Loucy (cell line): Measurements from ENCODE around the gene FSIP1.

Experiments
- H2AFZ ChIP-seq: fragments of 200-600 bp; sonication (generic); 2 replicates; pipeline ENCODE4 v1.6.0; 2016; ENCODE audit warnings: antibody characterized with exemption, mild to moderate bottlenecking, low read length, moderate library complexity
- H3F3A ChIP-seq: fragments of 200-600 bp; 2 replicates; pipeline ENCODE4 v1.6.0; 2016; ENCODE audit warnings: antibody characterized with exemption, low read depth, mild to moderate bottlenecking
- H3K27me3 ChIP-seq: fragments of 200-600 bp; sonication (generic); 2 replicates; pipeline ENCODE4 v1.6.1; 2014; ENCODE audit warnings: low read length, mild to moderate bottlenecking; ENCODE audit not compliant: insufficient read depth, poor library complexity, severe bottlenecking
- H3K36me3 ChIP-seq: fragments of 200-600 bp; sonication (generic); 2 replicates; pipeline ENCODE4 v1.6.1; 2016; ENCODE audit warnings: low read length; ENCODE audit not compliant: insufficient read depth
- H3K4me1 ChIP-seq: fragments of 200-600 bp; sonication (generic); 2 replicates; pipeline ENCODE4 v1.5.1; 2014; ENCODE audit warnings: low read length, mild to moderate bottlenecking; ENCODE audit not compliant: insufficient read depth, poor library complexity, severe bottlenecking
- H3K4me2 ChIP-seq: fragments of 200-600 bp; sonication (generic); 2 replicates; pipeline ENCODE4 v1.6.0; 2014; ENCODE audit warnings: antibody characterized with exemption, low read length, low read depth, mild to moderate bottlenecking; ENCODE audit not compliant: poor library complexity, severe bottlenecking
- H3K4me3 ChIP-seq: fragments of 200-600 bp; sonication (generic); 2 replicates; pipeline ENCODE4 v1.5.1; 2014; ENCODE audit warnings: low read length, mild to moderate bottlenecking, mixed read lengths; ENCODE audit not compliant: poor library complexity, severe bottlenecking
- H3K79me2 ChIP-seq: fragments of 200-600 bp; sonication (generic); 2 replicates; pipeline ENCODE4 v1.6.1; 2014; ENCODE audit warnings: low read length; ENCODE audit not compliant: insufficient read depth
- H3K9ac ChIP-seq: fragments of 200-600 bp; sonication (generic); 2 replicates; pipeline ENCODE4 v1.6.0; 2014; ENCODE audit warnings: mild to moderate bottlenecking, low read depth, low read length, moderate library complexity; ENCODE audit not compliant: poor library complexity, severe bottlenecking
- H3K9me2 ChIP-seq: fragments of 200-600 bp; sonication (generic); replicated peaks from 2 replicates; pipeline ENCODE4 v1.6.1; 2016; ENCODE audit warnings: low read depth, low read length, mixed read lengths
- H3K9me3 ChIP-seq: fragments of 200-600 bp; sonication (generic); 2 replicates; pipeline ENCODE4 v1.6.1; 2014; ENCODE audit warnings: mild to moderate bottlenecking, antibody characterized with exemption, low read length, low read depth; ENCODE audit not compliant: insufficient read depth
- H4K20me1 ChIP-seq: fragments of 200-600 bp; sonication (generic); 2 replicates; pipeline ENCODE4 v1.6.0; 2014; ENCODE audit warnings: antibody characterized with exemption, low read length, mild to moderate bottlenecking; ENCODE audit not compliant: insufficient read depth, poor library complexity, severe bottlenecking
- CTCF ChIP-seq: fragments of 200-600 bp; sonication (generic); conservative IDR thresholded peaks from 2 replicates; pipeline ENCODE4 v1.5.1; 2014; ENCODE audit warnings: mild to moderate bottlenecking, antibody characterized with exemption, low read length
- EZH2phosphoT487 ChIP-seq: fragments of 200-600 bp; IDR thresholded peaks from 2 replicates; pipeline ENCODE4 v1.6.1; 2018; ENCODE audit warnings: antibody characterized with exemption, mild to moderate bottlenecking, moderate library complexity, borderline replicate concordance

Gene FSIP1

DNA sequence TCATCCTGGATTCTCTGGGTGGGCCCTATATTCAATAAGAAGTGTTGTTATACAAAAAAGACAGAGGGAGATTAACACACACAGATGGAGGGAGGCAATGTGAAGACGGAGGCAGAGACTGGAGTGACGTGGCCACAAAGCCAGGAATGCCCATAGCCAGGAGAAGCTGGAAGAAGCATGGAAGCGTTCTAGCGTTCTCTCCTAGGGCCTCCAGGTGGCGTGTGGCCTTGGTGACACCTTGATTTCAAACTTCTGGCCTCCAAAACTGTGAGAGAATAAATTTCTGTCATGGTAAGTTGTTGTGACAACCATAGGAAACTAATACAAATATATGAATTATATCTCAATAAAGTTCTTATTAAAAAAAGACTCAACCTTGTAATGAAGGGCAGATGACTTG is 180.5 kb downstream of the FSIP1 start:
- no peaks in the 10 kb centered on the region for H3K9me3 ChIP-seq
- no peaks in the 10 kb centered on the region for H3F3A ChIP-seq
- H3K4me3 ChIP-seq: no peak overlapping the region
- no peaks in the 10 kb centered on the region for H3K9me2 ChIP-seq
- no peak overlapping the region for H3K4me2 ChIP-seq
- no peak overlapping the region for H3K9ac ChIP-seq
- H3K27me3 ChIP-seq: no peaks in the 10 kb centered on the region
- no peaks in the 10 kb centered on the region for H3K4me1 ChIP-seq
- H2AFZ ChIP-seq: no peak overlapping the region
- H4K20me1 ChIP-seq: no peaks in the 10 kb centered on the region
- TF ChIP-seq CTCF: no peak; the same call in 1 of the 2 replicates
- H3K36me3 ChIP-seq: no peaks in the 10 kb centered on the region
- no peaks in the 10 kb centered on the region for H3K79me2 ChIP-seq

DNA sequence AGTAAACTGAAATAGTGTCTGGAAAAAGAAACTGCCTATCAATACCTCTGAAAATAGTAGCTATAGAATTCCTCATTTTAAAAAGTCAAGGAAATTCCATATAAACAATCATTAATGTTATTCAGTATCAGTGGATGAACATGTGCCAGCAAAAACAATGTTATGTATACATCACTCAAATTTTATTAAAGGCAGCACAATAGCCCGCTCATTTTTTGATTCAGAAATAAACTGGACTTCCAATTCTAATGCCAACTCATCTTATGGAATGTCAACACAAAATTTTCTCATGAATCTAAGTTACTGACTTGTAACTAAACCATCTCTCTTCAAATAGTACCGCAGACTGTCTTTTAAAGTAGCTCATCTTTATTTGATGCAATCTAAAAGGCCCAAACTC is 182.8 kb downstream of the FSIP1 start:
- Histone ChIP-seq H3K36me3 (no peaks in the 10 kb centered on the region), H3K9me2 (no peaks in the 10 kb centered on the region), H3K27me3 (no peaks in the 10 kb centered on the region), H3K4me2 (no peak overlapping the region), H3K4me1 (no peaks in the 10 kb centered on the region), H3F3A (no peaks in the 10 kb centered on the region), H3K79me2 (no peaks in the 10 kb centered on the region), H3K9ac (no peak overlapping the region), H4K20me1 (no peaks in the 10 kb centered on the region), H2AFZ (no peak overlapping the region), H3K9me3 (no peaks in the 10 kb centered on the region), H3K4me3 (no peak overlapping the region)
- TF ChIP-seq EZH2phosphoT487 (no peak), CTCF (no peak)

GRCh38 chr15:39598958-39599845 is 183.4 kb downstream of the FSIP1 start:
- Histone ChIP-seq H3K9ac (no peak overlapping the region), H3K4me3 (no peak overlapping the region), H3K9me3 (no peaks in the 10 kb centered on the region), H3K9me2 (no peaks in the 10 kb centered on the region), H3K4me1 (no peaks in the 10 kb centered on the region), H3K4me2 (no peak overlapping the region), H3F3A (no peaks in the 10 kb centered on the region), H2AFZ (no peak overlapping the region), H3K79me2 (no peaks in the 10 kb centered on the region), H3K27me3 (no peaks in the 10 kb centered on the region), H4K20me1 (no peaks in the 10 kb centered on the region), H3K36me3 (no peaks in the 10 kb centered on the region)
- TF ChIP-seq EZH2phosphoT487 (no peak), CTCF (no peak)
